H1 (cell line): ENCODE results near the gene DDN. TPM values are rescaled to one million over a fixed set of nuclear protein-coding genes. Genes with fewer than 3 reads are reported as not detected.
A peak's percentile ranks its signal among the peaks of the same experiment; 100 is the strongest.

Experiments used
- CTCF ChIA-PET: fragments of 300-600 bp; sonication (Branson Sonifier 250); formaldehyde crosslinking; loops from one replicate; lab custom pipeline; 2021; ENCODE audit not compliant: partially characterized antibody; lab: Charles Lee
- POLR2A ChIA-PET: fragments of 300-600 bp; sonication (Branson Sonifier 250); formaldehyde crosslinking; loops from one replicate; lab custom pipeline; 2021; ENCODE audit warnings: inconsistent platforms; ENCODE audit not compliant: partially characterized antibody; lab: Charles Lee
- DNase-seq, 2 experiments: peaks; one replicate each; pipeline versions ENCODE4 v3.0.0 to v3.0.0-alpha.2; 2010 to 2022; ENCODE audit warnings: low spot score in 2 of 2, low read depth in 1 of 2, mixed read lengths in 1 of 2
- FAIRE-seq: peaks from 2 replicates; lab custom pipeline; 2011; peaks lifted over from hg19 to GRCh38; lab: Jason Lieb, UNC
- H2AFZ ChIP-seq: 2 replicates; pipeline ENCODE4 v1.8.1; 2012; ENCODE audit warnings: low read length, inconsistent platforms
- H2AK5ac ChIP-seq: 2 replicates; pipeline ENCODE4 v1.6.1; 2013; ENCODE audit warnings: low read depth, low read length
- H2BK120ac ChIP-seq: replicated peaks from 2 replicates; pipeline ENCODE3; 2013; ENCODE audit warnings: low read depth, low read length, inconsistent platforms
- H2BK12ac ChIP-seq: 2 replicates; pipeline ENCODE4 v1.6.1; 2013; ENCODE audit warnings: low read depth, low read length
- H2BK15ac ChIP-seq: 2 replicates; pipeline ENCODE4 v1.6.1; 2013; ENCODE audit warnings: low read length
- H2BK20ac ChIP-seq: 2 replicates; pipeline ENCODE4 v1.6.1; 2013; ENCODE audit warnings: low read length
- H2BK5ac ChIP-seq: 2 replicates; pipeline ENCODE4 v1.6.1; 2013; ENCODE audit warnings: low read depth, low read length
- H3K14ac ChIP-seq: 2 replicates; pipeline ENCODE4 v1.6.1; 2013; ENCODE audit warnings: inconsistent platforms; ENCODE audit not compliant: insufficient read length
- H3K18ac ChIP-seq: 2 replicates; pipeline ENCODE4 v1.6.1; 2013; ENCODE audit warnings: low read length; ENCODE audit errors: extremely low read depth
- H3K23ac ChIP-seq: 2 replicates; pipeline ENCODE4 v1.6.1; 2013; ENCODE audit warnings: inconsistent platforms; ENCODE audit not compliant: insufficient read length
- H3K23me2 ChIP-seq: 2 replicates; pipeline ENCODE4 v1.6.1; 2013; ENCODE audit warnings: low read depth, low read length
- H3K27ac ChIP-seq: 2 replicates; pipeline ENCODE4 v1.6.1; 2011; ENCODE audit warnings: low read depth, low read length, inconsistent platforms
- H3K27me3 ChIP-seq, 4 experiments: replicated peaks in 1 of 4; 1 replicate in 1 of 4; 2 replicates in 3 of 4; pipeline versions ENCODE4 v1.6.1 to v1.8.1; 2011 to 2013; ENCODE audit warnings: low read length in 3 of 4, mild to moderate bottlenecking in 3 of 4, inconsistent platforms in 2 of 4, mixed read lengths in 2 of 4, moderate library complexity in 1 of 4; ENCODE audit not compliant: control insufficient read depth in 3 of 4, insufficient read depth in 3 of 4; ENCODE audit errors: extremely low read depth in 1 of 4
- H3K36me3 ChIP-seq, 4 experiments: 2 replicates each; pipeline versions ENCODE4 v1.6.1 to v1.8.1; 2011 to 2013; ENCODE audit warnings: mild to moderate bottlenecking in 4 of 4, low read length in 3 of 4, moderate library complexity in 2 of 4, control low read depth in 1 of 4, inconsistent platforms in 1 of 4; ENCODE audit not compliant: insufficient read depth in 4 of 4, control insufficient read depth in 2 of 4
- H3K4ac ChIP-seq: replicated peaks from 2 replicates; pipeline ENCODE3; 2013; ENCODE audit warnings: low read length, low read depth, mixed read lengths, inconsistent platforms; ENCODE audit not compliant: insufficient read length
- H3K4me1 ChIP-seq, 4 experiments: replicated peaks in 1 of 4; 1 replicate in 1 of 4; 2 replicates in 3 of 4; pipeline versions ENCODE4 v1.6.1 to v1.8.1; 2011 to 2013; ENCODE audit warnings: low read length in 3 of 4, inconsistent platforms in 2 of 4, mixed read lengths in 1 of 4; ENCODE audit not compliant: insufficient read depth in 4 of 4, control insufficient read depth in 3 of 4
- H3K4me2 ChIP-seq, 2 experiments: 2 replicates each; pipeline versions ENCODE4 v1.6.1 to v1.8.1; 2011 to 2013; ENCODE audit warnings: low read depth in 2 of 2, low read length in 2 of 2, control low read depth in 1 of 2, inconsistent platforms in 1 of 2, mild to moderate bottlenecking in 1 of 2; ENCODE audit not compliant: insufficient read depth in 1 of 2
- H3K4me3 ChIP-seq, 4 experiments: fragments of 200-600, 300-600 bp in 1 of 4; sonication (generic), shearing (Covaris generic), sonication (Bioruptor Twin) in 1 of 4; 2 replicates each; pipeline versions ENCODE4 v1.5.1 to v1.8.1; 2011 to 2016; ENCODE audit warnings: low read length in 4 of 4, low read depth in 3 of 4, control low read depth in 2 of 4, inconsistent platforms in 2 of 4, mild to moderate bottlenecking in 2 of 4, mixed read lengths in 1 of 4, moderate library complexity in 1 of 4; ENCODE audit not compliant: insufficient read depth in 2 of 4; ENCODE audit errors: extremely low read depth in 1 of 4
- H3K56ac ChIP-seq: replicated peaks from 2 replicates; pipeline ENCODE3; 2013; ENCODE audit warnings: low read depth, mild to moderate bottlenecking, mixed read lengths, low read length, inconsistent platforms; ENCODE audit not compliant: insufficient read length
- H3K79me1 ChIP-seq: 2 replicates; pipeline ENCODE4 v1.6.1; 2013; ENCODE audit warnings: low read depth, low read length, control low read depth
- H3K79me2 ChIP-seq, 2 experiments: 2 replicates each; pipeline versions ENCODE4 v1.6.1 to v1.8.1; 2012 to 2013; ENCODE audit warnings: low read length in 2 of 2, mild to moderate bottlenecking in 2 of 2, inconsistent platforms in 1 of 2; ENCODE audit not compliant: insufficient read depth in 2 of 2, control insufficient read depth in 1 of 2
- H3K9ac ChIP-seq, 4 experiments: replicated peaks in 1 of 4; 1 replicate in 1 of 4; 2 replicates in 3 of 4; pipeline versions ENCODE4 v1.6.1 to v1.8.1; 2011 to 2013; ENCODE audit warnings: low read depth in 3 of 4, low read length in 3 of 4, control low read depth in 2 of 4, mild to moderate bottlenecking in 2 of 4, moderate library complexity in 2 of 4, inconsistent platforms in 1 of 4; ENCODE audit errors: extremely low read depth in 1 of 4
- H3K9me3 ChIP-seq, 2 experiments: 2 replicates each; pipeline versions ENCODE4 v1.6.1 to v1.8.1; 2012 to 2013; ENCODE audit warnings: mild to moderate bottlenecking in 2 of 2, moderate library complexity in 2 of 2, control low read depth in 1 of 2, inconsistent platforms in 1 of 2, low read depth in 1 of 2, low read length in 1 of 2, mixed read lengths in 1 of 2; ENCODE audit not compliant: insufficient read depth in 2 of 2
- H4K20me1 ChIP-seq, 2 experiments: replicated peaks in 1 of 2; 2 replicates each; pipeline versions ENCODE3 to v1.8.1; 2011 to 2013; ENCODE audit warnings: inconsistent platforms in 2 of 2, low read length in 2 of 2, mild to moderate bottlenecking in 1 of 2; ENCODE audit not compliant: insufficient read depth in 2 of 2, control insufficient read depth in 1 of 2
- H4K5ac ChIP-seq: 2 replicates; pipeline ENCODE4 v1.6.1; 2013; ENCODE audit warnings: low read length, low read depth, mixed read lengths, inconsistent platforms; ENCODE audit not compliant: insufficient read length
- H4K8ac ChIP-seq: 2 replicates; pipeline ENCODE4 v1.8.0; 2013; ENCODE audit warnings: mild to moderate bottlenecking, moderate library complexity, low read length, inconsistent platforms; ENCODE audit not compliant: insufficient read depth; ENCODE audit errors: extremely low read depth
- H4K91ac ChIP-seq: replicated peaks from 2 replicates; pipeline ENCODE3; 2013; ENCODE audit warnings: low read length, mixed read lengths, inconsistent platforms; ENCODE audit not compliant: insufficient read length
- EZH2 ChIP-seq: fragments of 200-600 bp; sonication (generic); IDR thresholded peaks from 2 replicates; pipeline ENCODE4 v1.7.1; 2012; ENCODE audit warnings: low read depth, mild to moderate bottlenecking, moderate library complexity, low read length, inconsistent platforms; ENCODE audit not compliant: severe bottlenecking
- GABPA ChIP-seq: IDR thresholded peaks from 2 replicates; pipeline ENCODE4 v1.6.1; 2011; ENCODE audit warnings: mild to moderate bottlenecking, low read length, moderate library complexity, borderline replicate concordance; ENCODE audit not compliant: insufficient read depth
- WGBS, 2 experiments: shearing (Covaris generic) in 1 of 2; methylation state at CpG; one replicate each; pipeline versions ENCODE4 v1.1.6 to v1.1.7; 2013 to 2015; ENCODE audit warnings: low lambda C conversion rate in 2 of 2, mixed read lengths in 2 of 2, inconsistent platforms in 1 of 2, low coverage in 1 of 2, missing lambda C conversion rate in 1 of 2; ENCODE audit not compliant: insufficient replicate concordance in 2 of 2, insufficient coverage in 1 of 2, insufficient read length in 1 of 2; ENCODE audit errors: extremely low coverage in 1 of 2, missing lambda C conversion rate in 1 of 2; 5-methylcytosine and 5-hydroxymethylcytosine counted together
- polyA plus RNA-seq, 7 experiments: library from polyadenylated mRNA; depleted of rRNA in 3 of 7; stranded (reverse) in 5 of 7; unstranded in 2 of 7; fragments of >200 nt in 5 of 7; fragments of 200-250 nt in 2 of 7; gene quantifications; 1 replicate in 5 of 7; 2 replicates in 1 of 7; 4 replicates in 1 of 7; pipeline versions ENCODE4 v1.2.1 to v1.2.3, GENCODE V29; 2011 to 2013; ENCODE audit warnings: missing spikeins in 2 of 7, mixed read lengths in 2 of 7
- total RNA-seq: library from RNA; stranded (reverse); fragmentation: NEBNext Ultra II Directional; extraction: Animal tissue kit (Norgen Biotek cat#: 25700); gene quantifications from 2 replicates; pipeline ENCODE4 v1.2.1, GENCODE V29; 2021

The DDN gene
- total and polyA plus RNA-seq, 2 of the 8 experiments (the other 6 are each of a cell fraction or from before 2014, with no cell fraction given), result 0.14 to 0.30 TPM

DNA sequence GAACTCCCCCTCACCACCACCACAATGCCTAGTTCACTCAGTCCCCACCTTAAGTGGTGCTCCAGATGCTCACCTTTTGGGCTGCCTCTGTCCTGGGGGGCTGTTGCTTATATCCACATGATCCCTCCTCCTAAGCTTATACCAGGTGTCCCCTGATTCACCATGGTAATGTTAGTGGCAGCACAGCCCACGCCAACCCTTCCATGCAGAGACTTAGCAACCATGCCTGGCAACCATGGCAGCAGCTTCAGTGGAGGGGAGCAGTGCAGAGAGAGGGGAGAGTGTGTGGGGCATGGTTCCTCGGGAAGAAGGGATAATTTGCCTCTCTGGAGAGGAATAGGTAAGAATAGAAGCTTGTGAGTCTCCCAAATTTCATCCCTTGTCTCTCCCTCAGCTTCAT is 1.2 kb upstream of the DDN start:
- Histone ChIP-seq H3K23me2 (peaks cover 21% of the 10 kb centered on the region; the same call in 1 of the 2 replicates), H3K23ac (no peak overlapping the region), H2BK5ac (no peak overlapping the region), H2BK120ac (no peak overlapping the region), H2BK12ac (0 out of 2 replicates have a peak overlapping the region, but pooled peaks have one; percentile 39), H2BK15ac (no peak overlapping the region), H3K18ac (no peak overlapping the region), H4K20me1 (peaks cover 0 to 5% of the 10 kb centered on the region in 2 experiments), H3K14ac (no peak overlapping the region), H3K79me1 (no peaks in the 10 kb centered on the region), H3K36me3 (peaks cover 0 to 2% (median 0%) of the 10 kb centered on the region in 4 experiments; a peak in 1 of 8 replicates), H3K4me2 (peak overlapping the region in 1 of 2 experiments; percentile 57; a peak in 1 of 4 replicates), H4K5ac (no peak overlapping the region), H2BK20ac (no peak overlapping the region), H3K79me2 (no peaks in the 10 kb centered on the region), H3K4me1 (peaks cover 5 to 23% (median 14%) of the 10 kb centered on the region in 4 experiments), H3K4ac (no peak overlapping the region), H3K9me3 (0 out of 4 replicates have a peak, but pooled peaks cover 0 to 2% of the 10 kb centered on the region in 2 experiments), H4K91ac (no peak overlapping the region), H3K27me3 (peaks cover 37 to 55% (median 52%) of the 10 kb centered on the region in 4 experiments), H2AFZ (no peak overlapping the region), H4K8ac (no peak overlapping the region; the same call in 1 of the 2 replicates), H3K9ac (no peak overlapping the region), H3K56ac (no peak overlapping the region), H3K4me3 (peak overlapping the region in 2 of 4 experiments; percentile 47 to 51; a peak in 1 of 8 replicates), H2AK5ac (no peak overlapping the region), H3K27ac (no peak overlapping the region)
- DNase-seq (no peak), FAIRE-seq (no peak)
- POLR2A ChIA-PET, result interaction anchor here (1.1 to 5.0 kb wide), 7 partner anchors 8 to 131 kb away, joined by 5 to 24 read pairs (median 9); partner anchors contain the start of genes ARF3, PRKAG1 and TUBA1B
- 60% methylated on average over 2 of the region's 2 CpGs; no CpG with 5 or more reads in 1 of the 2 experiments for WGBS, 2 experiments
- TF ChIP-seq EZH2 (no peak), GABPA (no peak)
- CTCF ChIA-PET, result interaction anchor here (0.6 to 31.7 kb wide), 6 partner anchors 13 to 163 kb away, joined by 3 to 1336 read pairs (median 8); partner anchors contain the start of genes ARF3, PRKAG1, WNT1 and WNT10B
